HUES6 (cell line): Measurements from ENCODE around the gene CERK.

Experiments used
- H3K27ac ChIP-seq: 2 replicates; pipeline ENCODE4 v1.7.0; 2013; ENCODE audit warnings: low read depth, mild to moderate bottlenecking, low read length, inconsistent platforms
- H3K27me3 ChIP-seq: 2 replicates; pipeline ENCODE4 v1.6.1; 2013; ENCODE audit warnings: low read length; ENCODE audit not compliant: control insufficient read depth, insufficient read depth
- H3K36me3 ChIP-seq: 2 replicates; pipeline ENCODE4 v1.6.1; 2013; ENCODE audit warnings: low read length; ENCODE audit not compliant: control insufficient read depth, insufficient read depth
- H3K4me1 ChIP-seq: 2 replicates; pipeline ENCODE4 v1.6.1; 2013; ENCODE audit warnings: low read length; ENCODE audit not compliant: control insufficient read depth, insufficient read depth
- H3K4me3 ChIP-seq: 2 replicates; pipeline ENCODE4 v1.5.1; 2013; ENCODE audit warnings: low read depth, low read length
- H3K9ac ChIP-seq: one replicate; pipeline ENCODE4 v1.6.1; 2013; ENCODE audit warnings: mild to moderate bottlenecking, low read length
- H3K9me3 ChIP-seq: 2 replicates; pipeline ENCODE4 v1.6.1; 2013; ENCODE audit warnings: low read depth, low read length; ENCODE audit not compliant: control insufficient read depth, insufficient read depth

The CERK gene

DNA sequence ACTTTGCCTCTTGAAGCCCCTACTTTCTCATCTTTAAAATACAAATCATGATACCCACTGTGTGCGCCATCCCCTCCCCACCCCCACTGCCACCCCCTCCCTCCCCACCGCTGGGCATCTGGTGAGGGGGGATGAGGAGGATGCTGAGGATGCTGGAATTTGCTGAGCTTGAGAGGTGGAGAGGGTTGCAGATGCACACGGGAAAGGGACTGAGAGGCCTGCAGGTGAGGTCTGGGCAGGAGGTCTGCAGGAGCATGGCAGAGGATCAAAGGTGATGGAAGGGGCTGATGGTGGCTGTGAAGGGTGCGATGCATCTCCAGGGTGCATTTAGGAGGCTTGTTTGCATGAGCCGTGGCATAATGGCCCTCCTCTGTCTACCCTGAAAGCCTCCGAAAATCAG is 16.8 kb upstream of the CERK start:
- Histone ChIP-seq H3K36me3 (peaks cover 5% of the 10 kb centered on the region; the same call in 1 of the 2 replicates), H3K4me1 (no peaks in the 10 kb centered on the region), H3K27me3 (no peaks in the 10 kb centered on the region), H3K27ac (no peak overlapping the region), H3K4me3 (no peak overlapping the region), H3K9me3 (peaks cover 37% of the 10 kb centered on the region), H3K9ac (no peak overlapping the region)

DNA sequence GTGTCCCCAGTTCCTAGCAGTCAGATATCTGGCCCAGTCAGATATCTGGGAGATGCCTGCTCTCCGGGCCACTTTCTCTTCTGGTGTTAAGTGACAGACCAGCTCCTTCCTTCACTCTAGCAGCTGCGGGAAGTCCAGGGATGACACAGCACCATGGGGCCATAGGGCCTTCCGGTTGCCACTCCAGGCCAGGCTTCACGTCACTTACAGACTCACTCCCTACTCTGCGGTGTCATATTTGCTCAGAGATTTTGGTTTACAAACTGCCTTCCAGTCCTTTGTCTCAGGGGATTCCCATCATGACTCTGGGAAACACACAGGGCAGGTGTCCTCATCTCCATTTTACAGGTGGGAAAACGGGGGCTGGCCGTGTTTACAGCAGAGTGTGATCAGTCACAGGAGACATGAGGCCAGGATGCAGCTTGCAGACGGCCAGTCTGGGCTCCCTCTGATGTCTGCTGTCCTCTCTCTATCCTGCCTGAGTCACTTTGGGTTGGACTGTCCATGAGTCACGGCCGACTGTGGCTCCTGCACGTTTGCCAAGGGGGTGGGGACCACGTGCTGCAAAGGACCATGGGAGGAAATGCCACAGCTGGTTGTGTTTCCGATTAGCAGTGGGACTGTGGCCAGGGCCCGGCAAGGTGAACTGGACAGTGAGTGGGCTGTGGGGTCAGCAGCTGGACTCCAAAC is 16.2 kb upstream of the CERK start:
- Histone ChIP-seq H3K9ac (no peak overlapping the region), H3K36me3 (peaks cover 5% of the 10 kb centered on the region; the same call in 1 of the 2 replicates), H3K4me1 (no peaks in the 10 kb centered on the region), H3K9me3 (peaks cover 37% of the 10 kb centered on the region), H3K27ac (no peak overlapping the region), H3K4me3 (no peak overlapping the region), H3K27me3 (peaks cover 3% of the 10 kb centered on the region; the same call in 1 of the 2 replicates)

DNA sequence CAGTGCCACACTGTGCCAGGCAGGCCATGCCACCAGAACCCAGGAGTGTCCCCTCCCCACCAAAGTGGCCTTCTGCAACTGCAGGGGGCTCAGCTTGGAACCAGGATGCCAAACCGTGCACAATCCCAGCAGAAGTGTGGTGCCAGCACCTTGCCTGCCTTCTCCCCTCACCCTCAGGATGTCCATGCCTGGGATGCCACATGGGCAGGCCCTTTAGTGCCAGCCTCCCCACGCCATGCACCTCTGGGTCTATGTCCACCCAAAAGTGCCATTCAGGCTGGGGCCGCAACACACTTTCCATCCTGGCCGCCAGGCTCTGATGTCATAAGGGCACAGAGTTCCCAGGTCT is 15.7 kb upstream of the CERK start:
- no peak overlapping the region for H3K4me3 ChIP-seq
- H3K4me1 ChIP-seq, result no peaks in the 10 kb centered on the region
- peaks cover 5% of the 10 kb centered on the region; the same call in 1 of the 2 replicates for H3K36me3 ChIP-seq
- H3K9me3 ChIP-seq, result peaks cover 37% of the 10 kb centered on the region
- no peak overlapping the region for H3K27ac ChIP-seq
- no peak overlapping the region for H3K9ac ChIP-seq
- peaks cover 3% of the 10 kb centered on the region; the same call in 1 of the 2 replicates for H3K27me3 ChIP-seq

DNA sequence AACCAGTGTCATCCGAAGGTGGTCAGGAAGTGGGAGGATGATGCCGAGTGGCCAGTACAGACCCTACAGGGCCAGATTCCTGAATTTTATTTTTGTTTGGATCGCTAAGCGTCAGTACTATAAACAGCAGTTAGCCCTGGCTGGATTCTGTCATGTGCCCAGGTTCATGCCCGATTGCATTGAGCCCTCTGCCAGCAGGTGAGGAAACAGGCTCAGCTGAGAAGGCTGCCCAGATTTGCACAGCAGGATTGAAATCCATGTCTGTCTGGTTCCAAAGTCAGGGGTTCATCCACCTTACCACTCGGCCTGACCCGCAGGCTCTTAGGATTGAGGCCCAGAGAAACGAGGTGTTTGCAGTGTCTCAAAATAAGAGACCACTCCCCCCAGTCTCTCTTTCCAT is 15.3 kb upstream of the CERK start:
- H3K27me3 ChIP-seq, result peaks cover 3% of the 10 kb centered on the region; the same call in 1 of the 2 replicates
- H3K4me1 ChIP-seq, result no peaks in the 10 kb centered on the region
- H3K27ac ChIP-seq, result no peak overlapping the region
- no peak overlapping the region for H3K9ac ChIP-seq
- no peak overlapping the region for H3K4me3 ChIP-seq
- H3K36me3 ChIP-seq, result peaks cover 5% of the 10 kb centered on the region; the same call in 1 of the 2 replicates
- H3K9me3 ChIP-seq, result peaks cover 37% of the 10 kb centered on the region

DNA sequence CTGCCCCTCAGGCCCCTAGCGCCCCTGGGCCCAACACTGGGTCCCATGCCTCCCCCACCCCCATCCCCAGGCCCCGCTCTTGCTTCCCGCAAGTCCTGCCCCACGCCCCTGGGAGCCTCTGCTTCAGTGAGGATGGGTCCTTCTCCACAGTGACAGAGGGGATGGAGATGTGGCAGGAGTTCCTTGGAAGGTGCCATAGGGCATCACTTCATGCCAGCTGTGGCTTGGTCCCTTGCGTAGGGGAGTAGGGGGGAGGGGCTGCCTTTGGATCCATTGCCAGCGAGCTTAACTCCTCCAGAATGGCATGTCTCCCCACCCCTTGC is 14.9 kb upstream of the CERK start:
- H3K27ac ChIP-seq, result no peak overlapping the region
- no peak overlapping the region for H3K4me3 ChIP-seq
- H3K27me3 ChIP-seq, result peaks cover 7% of the 10 kb centered on the region; the same call in 1 of the 2 replicates
- peaks cover 37% of the 10 kb centered on the region for H3K9me3 ChIP-seq
- H3K4me1 ChIP-seq, result no peaks in the 10 kb centered on the region
- peaks cover 5% of the 10 kb centered on the region; the same call in 1 of the 2 replicates for H3K36me3 ChIP-seq
- H3K9ac ChIP-seq, result no peak overlapping the region

DNA sequence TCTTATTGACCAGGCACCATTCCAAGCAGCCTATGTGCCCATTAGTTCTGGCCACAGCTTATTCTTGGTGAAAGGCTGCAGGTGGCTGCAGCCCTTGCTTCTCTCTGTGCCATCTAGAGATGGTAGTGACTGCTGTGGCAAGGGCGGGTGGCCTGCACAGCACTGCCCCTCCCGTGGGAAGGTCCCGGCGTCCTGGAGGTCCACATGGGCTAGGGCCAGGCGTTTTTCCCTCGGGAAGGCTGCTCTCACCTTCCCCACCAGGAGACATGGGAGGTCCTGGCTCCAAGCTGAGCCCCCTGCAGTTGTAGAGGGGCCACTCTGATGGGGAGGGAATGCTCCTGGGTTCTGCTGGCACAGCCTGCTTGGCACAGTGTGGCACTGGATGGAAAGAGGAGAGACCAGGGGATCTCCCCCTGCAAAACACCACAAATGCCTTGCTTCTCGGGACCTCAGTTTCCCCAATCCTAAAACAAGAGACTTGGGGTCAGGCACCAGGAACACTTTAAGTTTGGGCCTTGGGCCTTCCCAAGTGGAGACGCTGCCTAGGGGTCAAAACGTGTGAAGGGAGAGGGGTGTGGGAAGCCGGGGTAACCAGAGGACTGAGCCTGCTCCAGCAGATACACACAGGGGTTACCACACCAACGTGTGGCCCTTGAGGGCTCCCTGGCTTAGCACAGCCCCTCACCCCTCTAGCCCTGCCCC is 14.4 kb upstream of the CERK start:
- Histone ChIP-seq H3K36me3 (peaks cover 5% of the 10 kb centered on the region; the same call in 1 of the 2 replicates), H3K4me1 (no peaks in the 10 kb centered on the region), H3K27ac (no peak overlapping the region), H3K9me3 (peaks cover 36% of the 10 kb centered on the region), H3K27me3 (peaks cover 11% of the 10 kb centered on the region; the same call in 1 of the 2 replicates), H3K4me3 (no peak overlapping the region), H3K9ac (no peak overlapping the region)

DNA sequence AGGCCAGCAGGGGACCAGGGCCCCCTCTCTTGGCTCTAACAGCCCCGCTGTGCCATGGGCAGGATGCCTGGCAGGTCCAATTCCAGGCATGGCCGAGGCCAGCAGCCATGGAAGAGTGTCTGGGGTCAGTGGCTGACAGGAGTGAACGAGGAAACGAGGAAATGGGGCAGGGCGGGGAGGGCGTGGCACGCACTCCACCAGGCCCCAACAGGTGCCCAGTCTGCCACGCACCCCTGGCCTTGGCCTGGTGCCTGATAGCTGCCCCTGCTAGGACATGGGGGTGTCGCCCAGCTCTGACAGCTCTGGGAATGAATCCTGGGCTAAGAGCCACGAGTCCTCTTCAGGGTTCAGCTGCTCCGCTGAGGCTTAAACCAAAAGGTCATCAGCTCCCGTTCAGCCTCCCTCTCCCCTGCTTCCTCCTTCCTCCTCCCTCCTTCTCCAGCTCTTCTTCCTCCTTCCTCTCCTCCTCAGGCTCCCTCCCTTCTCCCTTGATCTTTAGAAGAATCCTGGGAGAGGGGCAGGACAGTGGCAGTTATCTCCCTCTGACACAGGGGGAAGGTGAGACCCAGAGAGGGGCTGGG is 12.9 kb upstream of the CERK start:
- Histone ChIP-seq H3K4me1 (no peaks in the 10 kb centered on the region), H3K36me3 (no peaks in the 10 kb centered on the region), H3K4me3 (no peak overlapping the region), H3K9me3 (peaks cover 21% of the 10 kb centered on the region), H3K9ac (no peak overlapping the region), H3K27me3 (peaks cover 22% of the 10 kb centered on the region; the same call in 1 of the 2 replicates), H3K27ac (no peak overlapping the region)

DNA sequence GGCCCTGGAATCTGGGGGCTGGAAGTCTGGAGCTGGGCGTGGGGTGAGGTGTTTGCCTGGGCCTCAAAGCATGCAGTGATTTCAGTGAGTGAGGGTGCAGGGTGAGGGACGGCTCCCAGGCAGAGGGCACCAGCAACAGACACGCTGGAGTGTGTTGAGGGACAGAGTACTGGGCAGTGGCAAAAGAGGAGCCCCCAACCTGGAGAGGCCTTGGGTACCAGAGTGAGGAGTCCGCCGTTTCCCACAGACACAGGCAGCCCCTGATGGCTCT is 12.4 kb upstream of the CERK start:
- H3K27ac ChIP-seq, result no peak overlapping the region
- no peak overlapping the region for H3K9ac ChIP-seq
- peaks cover 17% of the 10 kb centered on the region for H3K9me3 ChIP-seq
- H3K27me3 ChIP-seq, result peaks cover 22% of the 10 kb centered on the region; the same call in 1 of the 2 replicates
- H3K4me1 ChIP-seq, result no peaks in the 10 kb centered on the region
- H3K36me3 ChIP-seq, result no peaks in the 10 kb centered on the region
- no peak overlapping the region for H3K4me3 ChIP-seq

DNA sequence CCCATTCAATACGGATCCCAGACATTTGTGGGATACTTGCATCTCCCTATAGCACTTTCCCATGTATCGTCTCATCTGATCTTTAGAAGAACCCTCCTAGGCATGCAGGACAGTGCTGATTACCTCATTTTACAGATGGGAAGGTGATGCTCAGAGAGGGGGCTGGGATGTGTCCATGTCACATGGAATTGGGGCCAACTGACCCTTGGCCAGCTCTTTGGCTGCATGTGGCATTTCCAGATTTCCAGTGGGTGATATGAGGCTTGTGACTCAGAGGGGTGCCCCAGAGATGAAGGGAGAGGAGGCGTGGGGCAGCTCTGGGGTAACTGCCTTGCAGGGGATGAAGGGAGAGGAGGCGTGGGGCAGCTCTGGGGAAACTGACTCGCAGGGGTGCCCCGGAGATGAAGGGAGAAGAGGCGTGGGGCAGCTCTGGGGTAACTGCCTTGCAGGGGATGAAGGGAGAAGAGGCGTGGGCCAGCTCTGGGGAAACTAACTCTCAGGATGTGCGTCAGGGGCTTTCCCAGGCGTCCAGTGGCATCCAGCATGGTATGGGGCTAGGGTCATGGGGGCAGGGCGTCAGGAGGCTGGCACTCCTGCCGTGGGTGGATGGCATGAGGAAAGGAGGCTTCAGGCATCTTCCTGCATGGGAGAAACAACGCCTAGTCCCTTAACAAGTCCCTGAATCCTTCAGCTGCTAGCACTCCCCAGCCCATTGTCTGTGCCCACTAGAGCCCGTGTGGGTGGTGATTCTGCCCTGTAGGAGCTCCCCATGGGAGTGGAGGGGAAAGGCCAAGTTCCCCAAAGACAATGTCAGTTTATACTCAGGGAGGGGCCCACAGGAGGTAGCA is 11.9 kb upstream of the CERK start:
- H3K9ac ChIP-seq, result no peak overlapping the region
- H3K4me1 ChIP-seq, result no peaks in the 10 kb centered on the region
- peaks cover 22% of the 10 kb centered on the region; the same call in 1 of the 2 replicates for H3K27me3 ChIP-seq
- no peak overlapping the region for H3K27ac ChIP-seq
- H3K4me3 ChIP-seq, result no peak overlapping the region
- no peaks in the 10 kb centered on the region for H3K36me3 ChIP-seq
- peaks cover 14% of the 10 kb centered on the region for H3K9me3 ChIP-seq

DNA sequence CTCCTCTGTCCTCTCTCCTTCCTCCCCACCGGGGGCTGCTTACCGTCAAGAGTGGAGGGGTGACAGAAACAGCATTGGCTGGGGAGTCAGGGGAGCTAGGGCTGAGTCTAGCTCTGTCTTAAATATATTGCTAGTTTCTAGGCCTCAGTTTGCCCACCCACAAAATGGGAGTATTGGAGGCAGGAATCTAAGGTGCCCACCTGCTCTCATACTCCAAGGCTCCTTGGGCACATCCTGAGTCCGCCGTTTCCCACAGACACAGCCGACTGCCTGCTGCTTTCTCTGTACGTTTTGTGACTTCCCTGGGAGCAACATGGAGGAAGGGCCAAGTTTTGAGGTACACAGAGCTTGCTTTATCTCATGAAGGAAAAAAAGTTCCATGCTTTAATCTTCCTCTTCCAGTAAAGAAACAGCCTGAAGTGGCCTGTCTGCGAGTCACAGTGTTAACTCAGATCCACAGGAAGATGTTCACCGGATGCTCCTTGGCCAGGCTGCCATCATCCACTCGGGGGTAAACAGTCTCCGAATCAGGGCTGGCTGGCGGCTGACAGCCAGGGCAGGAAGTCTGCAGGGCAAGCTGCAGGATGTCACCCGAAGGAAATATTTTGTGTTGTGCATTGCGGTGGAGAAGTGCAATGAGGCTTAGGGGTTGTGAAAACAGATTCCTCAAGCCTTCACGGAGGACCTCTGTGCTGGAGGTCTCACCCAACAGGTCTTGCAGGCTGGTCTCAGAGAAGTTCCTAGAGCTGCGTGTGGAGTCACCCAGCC is 11.0 kb upstream of the CERK start:
- H3K27ac ChIP-seq, result no peak overlapping the region
- H3K4me3 ChIP-seq, result no peak overlapping the region
- H3K9me3 ChIP-seq, result peaks cover 7% of the 10 kb centered on the region; the same call in 1 of the 2 replicates
- no peaks in the 10 kb centered on the region for H3K4me1 ChIP-seq
- no peaks in the 10 kb centered on the region for H3K36me3 ChIP-seq
- no peak overlapping the region for H3K9ac ChIP-seq
- peaks cover 22% of the 10 kb centered on the region; the same call in 1 of the 2 replicates for H3K27me3 ChIP-seq
